Ramos (cell line): ENCODE measurements around the gene CIDEA.
"Not testable (repeated sequence)": the region's sequence is repeated elsewhere in the genome, so short reads cannot be mapped to it uniquely, and the experiment has no call there.

ENCODE experiments used
- in situ Hi-C: fragments of 300-500 bp; cut with MboI; formaldehyde crosslinking; loops from one replicate; pipeline ENCODE4 v1.14.3; 2022; ENCODE audit warnings: low sequenced_read_pairs; ENCODE audit not compliant: unreplicated experiment

CIDEA gene

DNA sequence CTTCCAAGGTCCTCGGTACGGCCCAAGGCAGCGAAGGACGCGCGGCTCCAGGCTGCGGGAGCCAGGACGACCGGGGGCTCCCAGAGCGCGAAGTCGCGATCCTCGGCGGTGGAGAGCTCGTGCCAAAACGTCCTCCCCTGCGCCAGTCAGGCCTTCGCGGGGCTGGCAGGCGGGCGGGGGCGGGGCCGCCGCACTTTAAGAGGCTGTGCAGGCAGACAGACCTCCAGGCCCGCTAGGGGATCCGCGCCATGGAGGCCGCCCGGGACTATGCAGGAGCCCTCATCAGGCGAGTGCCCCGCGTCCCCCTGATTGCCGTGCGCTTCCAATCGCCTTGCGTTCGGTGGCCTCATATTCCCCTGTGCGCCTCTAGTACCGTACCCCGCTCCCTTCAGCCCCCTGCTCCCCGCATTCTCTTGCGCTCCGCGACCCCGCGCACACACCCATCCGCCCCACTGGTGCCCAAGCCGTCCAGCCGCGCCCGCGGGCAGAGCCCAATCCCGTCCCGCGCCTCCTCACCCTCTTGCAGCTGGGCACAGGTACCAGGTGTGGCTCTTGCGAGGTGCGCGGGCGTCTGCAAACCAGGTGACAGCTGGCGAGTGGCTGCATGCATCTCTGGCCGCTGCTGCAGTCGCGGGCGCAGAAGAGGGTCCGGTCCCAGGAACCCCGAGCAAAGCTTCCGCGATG lies at the start of gene CIDEA:
Gene CIDEA (plus strand): TSS at position 226 of the 684 bp plus-strand sequence. CDS start 23 bp downstream, at position 249.
- in situ Hi-C loops, result no loop called here

DNA sequence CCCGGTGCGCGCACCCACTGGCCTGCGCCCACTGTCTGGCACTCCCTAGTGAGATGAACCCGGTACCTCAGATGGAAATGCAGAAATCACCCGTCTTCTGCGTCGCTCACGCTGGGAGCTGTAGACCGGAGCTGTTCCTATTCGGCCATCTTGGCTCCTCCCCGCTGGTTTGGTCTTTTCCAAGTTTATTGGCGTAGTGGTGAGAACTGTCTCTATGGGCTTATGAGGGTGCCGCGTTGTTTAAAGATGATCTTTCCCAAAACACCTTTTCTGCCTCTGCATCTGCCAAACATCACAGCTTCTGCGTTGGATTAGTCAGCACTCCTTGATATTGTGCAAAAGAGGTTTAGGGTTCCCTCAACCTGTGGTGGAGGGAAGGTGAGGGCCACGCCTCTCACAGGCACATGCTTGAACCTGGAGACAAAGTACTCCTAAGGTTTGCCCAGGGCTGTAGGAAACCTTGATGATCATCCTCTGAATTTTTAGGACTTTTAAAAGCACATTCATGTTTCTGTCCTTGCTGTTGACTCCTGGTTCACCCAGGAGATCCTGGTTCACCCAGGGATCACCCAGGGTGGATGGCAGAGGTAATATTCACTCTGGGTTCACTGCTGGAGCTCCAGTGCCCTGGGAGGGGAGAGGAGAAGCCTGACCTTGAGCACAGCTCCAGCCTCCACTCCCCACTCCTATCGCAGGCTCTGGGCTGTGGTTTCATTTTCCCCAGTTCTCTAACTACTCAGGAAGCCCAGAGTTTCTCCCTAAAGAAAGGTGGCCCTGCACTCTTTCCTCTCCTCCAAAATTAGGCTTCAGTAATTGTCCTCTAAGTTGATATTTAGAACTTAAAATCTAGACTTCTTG lies 45.6 kb upstream of the CIDEA start:
- in situ Hi-C loops, result not testable (repeated sequence)

DNA sequence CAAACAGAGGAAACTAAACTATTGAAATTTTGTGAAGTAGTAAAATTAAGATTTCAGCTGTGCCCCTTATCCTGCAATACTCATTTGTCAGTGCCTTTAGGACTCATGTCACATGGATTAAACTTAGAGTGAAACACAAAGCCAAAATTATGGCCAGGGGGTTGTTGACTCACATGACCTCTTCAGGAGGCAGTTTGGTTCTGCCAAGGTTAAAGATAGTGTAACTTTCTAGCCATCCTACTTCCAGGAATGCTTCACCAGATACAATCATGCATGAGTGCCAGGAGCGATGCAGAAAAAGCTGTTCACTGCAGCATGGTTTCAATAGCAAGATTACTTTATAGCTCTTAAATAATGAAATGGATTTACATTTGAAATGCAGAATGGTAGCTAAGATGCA lies 41.9 kb upstream of the CIDEA start:
- in situ Hi-C loops, result not testable (repeated sequence)

DNA sequence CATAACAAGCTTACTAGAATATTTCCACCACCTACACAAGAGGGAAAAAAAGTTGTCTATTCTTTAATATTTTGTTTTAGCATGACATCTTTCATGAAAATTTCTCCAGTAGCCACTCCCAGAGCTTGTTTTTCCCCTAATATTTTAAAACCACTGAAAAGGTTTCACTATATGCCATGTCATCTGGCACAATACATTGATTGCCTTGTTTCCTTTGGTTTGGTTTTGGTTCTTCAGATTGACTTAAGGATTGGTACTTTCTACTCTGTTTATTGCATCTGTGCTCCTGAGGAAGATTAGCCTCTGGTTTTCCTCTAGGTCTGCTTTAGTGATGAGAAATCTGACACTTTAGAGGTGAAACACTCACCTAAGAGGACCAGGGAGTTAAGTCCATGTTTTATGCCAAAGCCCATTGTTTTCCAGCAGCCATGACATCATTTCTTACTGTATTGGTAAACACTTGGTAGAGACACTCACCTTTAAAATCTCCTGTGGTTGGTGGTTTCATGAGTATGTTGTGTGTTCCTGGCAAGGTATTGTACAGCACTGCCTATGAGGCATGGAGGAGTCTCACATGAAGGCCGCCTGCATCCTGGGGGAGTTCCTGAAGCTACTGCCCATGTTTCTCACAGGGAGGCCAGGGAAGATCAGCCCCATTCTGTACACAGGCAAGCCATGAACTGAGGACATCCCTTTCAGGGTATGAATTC lies 39.7 kb upstream of the CIDEA start:
- in situ Hi-C loops, result not testable (repeated sequence)

GRCh38 chr18:12216471-12216870 lies 37.7 kb upstream of the CIDEA start:
- in situ Hi-C loops, result not testable (repeated sequence)

DNA sequence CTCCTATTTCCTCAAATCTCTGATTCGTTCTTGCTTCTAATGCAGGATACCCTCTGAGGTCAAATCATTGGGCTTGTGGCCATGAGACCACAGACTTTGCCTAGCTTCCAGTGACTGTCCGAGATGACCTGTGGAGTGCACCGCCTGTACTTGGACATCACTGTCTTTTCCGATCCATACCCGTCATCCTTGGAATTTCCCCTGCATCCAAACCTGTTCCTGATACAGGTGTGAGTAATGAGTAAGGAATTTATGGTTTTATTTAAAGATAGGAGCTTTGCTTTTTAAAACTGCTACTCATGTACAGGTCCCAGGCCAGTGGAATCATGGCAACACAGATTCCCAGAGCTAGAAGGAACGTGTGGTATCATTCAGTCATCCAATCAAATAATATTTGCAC lies 35.6 kb upstream of the CIDEA start:
- in situ Hi-C loops, result not testable (repeated sequence)

- in situ Hi-C loops, result not testable (repeated sequence)
Observed at GRCh38 chr18:12222041-12222440, 32.1 kb upstream of the CIDEA start.

- in situ Hi-C loops, result not testable (repeated sequence)
Observed at GRCh38 chr18:12223326-12223725, 30.8 kb upstream of the CIDEA start.

DNA sequence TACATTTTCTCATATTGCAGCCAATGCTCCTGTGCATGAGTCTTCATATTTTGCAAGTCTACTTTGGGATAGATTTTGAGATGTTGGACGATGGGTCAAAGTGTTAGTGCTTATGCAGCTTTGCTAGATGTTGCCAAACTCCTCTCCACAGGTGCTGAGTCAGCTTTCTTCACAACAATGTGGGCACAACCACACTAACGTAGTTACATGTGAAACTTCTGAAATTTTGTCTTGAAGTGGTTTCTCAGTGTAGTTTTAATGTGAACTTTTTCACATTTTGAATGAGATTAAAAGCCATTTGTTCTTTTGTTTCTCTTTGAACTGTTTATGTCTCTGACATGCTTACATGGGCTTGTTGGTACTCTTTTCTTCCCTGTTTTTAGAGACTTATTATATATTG lies 27.4 kb upstream of the CIDEA start:
- in situ Hi-C loops, result loop anchor here (25.0 kb wide), 1 partner anchor 290 kb away; no protein-coding TSS in a partner anchor

DNA sequence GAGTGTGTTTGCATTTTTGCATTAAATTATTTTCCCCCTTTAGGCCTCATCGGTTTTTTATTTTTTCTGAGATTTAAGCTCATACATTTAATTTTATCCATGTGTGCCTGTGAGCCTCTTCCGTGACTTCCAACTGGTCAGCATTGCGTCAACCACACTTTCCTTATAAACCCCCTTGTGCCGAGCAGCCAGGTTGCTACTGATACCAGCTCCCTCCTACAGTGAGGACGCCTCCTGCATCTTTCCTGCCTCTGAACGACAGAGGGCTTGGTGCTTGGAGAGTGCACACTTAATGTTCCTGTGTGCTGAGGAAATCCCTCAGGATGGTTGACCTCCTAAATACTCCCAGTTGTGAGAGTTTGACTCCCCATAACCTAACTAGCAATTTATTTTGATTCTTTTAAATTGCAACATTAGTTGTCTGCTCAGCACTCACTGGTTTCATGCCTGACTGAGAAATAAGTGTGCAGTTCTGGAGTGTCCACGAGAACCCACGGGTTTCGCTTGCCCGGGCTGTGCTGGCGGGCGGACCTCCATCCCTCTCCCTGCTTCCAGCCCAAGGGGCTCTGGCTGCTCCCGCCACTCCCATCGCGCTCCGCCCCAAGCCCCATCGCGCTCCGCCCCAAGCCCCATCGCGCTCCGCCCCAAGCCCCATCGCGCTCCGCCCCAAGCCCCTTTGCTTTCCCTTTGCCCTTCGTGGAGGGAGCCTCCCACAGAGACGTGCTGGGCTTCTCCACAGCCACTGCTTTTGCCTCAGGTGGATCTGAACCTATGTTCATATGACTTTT lies 26.6 kb upstream of the CIDEA start:
- in situ Hi-C loops, result loop anchor here (25.0 kb wide), 1 partner anchor 290 kb away; no protein-coding TSS in a partner anchor

DNA sequence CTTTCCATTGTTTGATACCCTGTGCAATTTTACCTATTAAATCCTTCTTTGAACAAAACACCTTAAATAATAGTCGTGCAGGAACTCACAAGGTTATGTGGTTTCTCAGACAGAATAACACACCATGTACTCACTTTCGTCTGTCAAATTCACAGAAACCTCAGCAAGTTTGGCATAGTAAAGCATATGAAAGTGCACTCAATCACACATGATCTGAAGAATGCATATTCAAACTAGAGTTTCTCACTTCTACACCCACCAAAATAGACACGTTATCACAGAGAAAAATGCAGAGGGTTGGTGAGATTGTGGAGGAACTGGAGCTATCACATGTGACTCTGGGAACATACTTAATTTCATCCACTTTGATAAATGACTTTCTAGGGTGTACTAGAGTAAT lies 25.9 kb upstream of the CIDEA start:
- in situ Hi-C loops, result loop anchor here (25.0 kb wide), 1 partner anchor 291 kb away; no protein-coding TSS in a partner anchor

DNA sequence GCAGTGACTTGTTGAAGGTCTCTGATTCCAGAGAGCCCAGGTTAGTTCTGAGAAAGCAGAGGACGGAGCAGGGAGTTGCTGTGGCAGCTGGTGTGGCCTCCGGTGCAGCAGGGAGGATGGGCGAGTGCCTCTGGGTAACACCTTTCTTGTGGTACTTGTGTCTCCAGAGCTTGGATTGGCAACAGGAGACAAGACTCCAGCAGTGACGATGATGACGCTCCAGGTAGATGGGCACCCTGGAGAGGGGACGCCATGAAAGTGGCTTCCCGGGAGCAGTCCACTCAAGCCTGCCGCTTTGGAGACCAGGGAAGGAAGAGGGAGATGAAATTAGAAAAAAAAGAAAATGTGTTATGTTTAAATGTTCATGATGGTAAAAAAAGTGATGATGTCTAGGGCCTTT lies 23.6 kb upstream of the CIDEA start:
- in situ Hi-C loops, result loop anchor here (10.0 to 25.0 kb wide), 2 partner anchors 293 to 1626 kb away; no protein-coding TSS in a partner anchor

DNA sequence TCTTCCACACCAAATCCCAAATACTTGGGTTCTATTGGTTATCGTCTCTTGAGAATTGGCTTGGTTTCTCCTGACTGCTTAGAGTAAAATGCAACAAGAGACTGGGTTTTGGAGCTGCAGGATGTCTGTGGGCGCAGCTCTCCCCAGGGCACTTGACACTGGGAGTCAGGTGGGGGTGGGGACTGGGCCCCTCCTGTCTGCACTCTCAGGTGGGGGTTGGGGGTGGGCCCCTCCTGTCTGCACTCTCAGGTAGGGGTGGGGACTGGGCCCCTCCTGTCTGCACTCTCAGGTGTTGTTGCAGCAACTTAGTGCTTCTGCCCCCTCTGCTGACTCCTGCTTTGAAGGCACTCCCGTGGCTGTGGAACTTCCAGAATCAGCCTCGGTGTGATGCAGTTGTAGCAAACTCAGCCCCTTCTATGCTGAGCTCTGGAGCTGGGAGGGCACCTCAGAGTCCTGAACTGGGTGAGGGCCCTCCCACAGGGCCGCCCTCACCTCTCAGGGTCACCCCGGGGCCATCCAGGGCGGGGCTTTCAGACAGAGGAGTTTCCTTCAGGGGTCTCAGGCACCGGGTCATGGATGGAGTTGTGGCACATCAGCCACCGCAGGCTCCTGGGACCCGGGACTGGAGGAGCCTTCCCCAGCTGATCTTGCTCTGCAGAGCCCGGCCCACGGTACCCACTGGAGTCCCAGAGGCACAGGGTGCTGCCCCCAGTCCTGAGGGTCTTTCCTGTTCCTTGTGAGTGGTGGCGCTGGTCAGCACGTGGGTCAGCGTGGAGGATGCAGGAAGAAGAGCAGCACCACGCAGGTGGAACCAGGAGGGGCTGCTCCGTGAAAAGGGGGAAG lies 22.9 kb upstream of the CIDEA start:
- in situ Hi-C loops, result loop anchor here (10.0 to 25.0 kb wide), 2 partner anchors 294 to 1626 kb away; no protein-coding TSS in a partner anchor

DNA sequence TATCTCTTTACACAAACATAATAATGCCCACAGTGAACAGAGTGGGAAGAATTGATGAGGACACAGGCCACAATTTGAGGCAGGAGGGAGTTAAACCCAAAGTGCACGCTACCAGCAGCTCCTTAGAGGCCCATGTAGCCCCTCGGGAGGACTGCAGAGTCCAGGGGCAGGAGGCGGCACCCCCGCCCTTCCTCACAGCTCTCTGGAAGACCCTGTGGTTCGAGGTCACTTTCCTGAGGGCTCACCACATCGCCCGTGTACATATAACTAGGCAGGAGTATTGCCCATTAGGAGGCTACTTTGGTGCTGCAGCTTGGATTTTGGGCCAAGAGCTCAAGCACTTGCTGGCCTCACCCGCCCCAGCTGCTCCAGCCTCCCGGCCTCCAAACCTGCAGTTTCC lies 22.2 kb upstream of the CIDEA start:
- in situ Hi-C loops, result loop anchor here (10.0 to 25.0 kb wide), 2 partner anchors 295 to 1627 kb away; no protein-coding TSS in a partner anchor

- in situ Hi-C loops, result loop anchor here (10.0 to 25.0 kb wide), 2 partner anchors 296 to 1629 kb away; no protein-coding TSS in a partner anchor
Observed at GRCh38 chr18:12233378-12233777, 20.8 kb upstream of the CIDEA start.

GRCh38 chr18:12234451-12235190 lies 19.5 kb upstream of the CIDEA start:
- in situ Hi-C loops, result loop anchor here (10.0 to 25.0 kb wide), 2 partner anchors 297 to 1630 kb away; no protein-coding TSS in a partner anchor

GRCh38 chr18:12236141-12236540 lies 18.0 kb upstream of the CIDEA start:
- in situ Hi-C loops, result loop anchor here (10.0 to 25.0 kb wide), 2 partner anchors 299 to 1631 kb away; no protein-coding TSS in a partner anchor
